Heart left ventricle (tissue), 16 donors: ENCODE data around the gene FOXP1. TPM values are rescaled to one million over a fixed set of nuclear protein-coding genes. Genes with fewer than 3 reads are reported as not detected.
A peak's percentile ranks its signal among the peaks of the same experiment; 100 is the strongest.

ENCODE experiments used
- ATAC-seq, 4 donors: fragments of 200-7000 bp; cut with Tn5 transposase; one replicate each; pipeline ENCODE4 v1.9.1; 2020 to 2022; ENCODE audit warnings: moderate library complexity in 4 of 4, mild to moderate bottlenecking in 3 of 4, moderate number of reproducible peaks in 1 of 4
- DNase-seq, 5 donors: peaks; one replicate each; pipeline ENCODE4 v3.0.0-alpha.2; 2020
- H3K27ac ChIP-seq, 12 donors: fragments of 200-600 bp; sonication (generic) in 4 of 12; one replicate each; pipeline versions ENCODE4 v1.5.0 to v1.8.0; 2016 to 2022; ENCODE audit warnings: mild to moderate bottlenecking in 2 of 12
- H3K27me3 ChIP-seq, 9 donors: fragments of 200-600 bp; sonication (generic) in 2 of 9; one replicate each; pipeline versions ENCODE4 v1.5.1 to v1.8.0; 2016 to 2022; ENCODE audit warnings: mild to moderate bottlenecking in 3 of 9
- H3K36me3 ChIP-seq, 9 donors: fragments of 200-600 bp; sonication (generic) in 2 of 9; one replicate each; pipeline versions ENCODE4 v1.5.0 to v1.8.0; 2018 to 2022; ENCODE audit warnings: mild to moderate bottlenecking in 2 of 9
- H3K4me1 ChIP-seq, 12 donors: fragments of 200-600 bp; sonication (generic) in 4 of 12; one replicate each; pipeline versions ENCODE4 v1.5.0 to v1.8.0; 2016 to 2022; ENCODE audit warnings: mild to moderate bottlenecking in 3 of 12
- H3K4me3 ChIP-seq, 12 donors: fragments of 200-600 bp; sonication (generic) in 4 of 12; one replicate each; pipeline versions ENCODE4 v1.5.0 to v1.8.0; 2017 to 2022; ENCODE audit warnings: mild to moderate bottlenecking in 9 of 12, moderate library complexity in 4 of 12
- H3K9me3 ChIP-seq, 12 donors: fragments of 200-600 bp; sonication (generic) in 4 of 12; one replicate each; pipeline versions ENCODE4 v1.5.0 to v1.8.0; 2016 to 2022; ENCODE audit warnings: mild to moderate bottlenecking in 1 of 12
- CTCF ChIP-seq, 12 donors: fragments of 200-600 bp; sonication (generic) in 4 of 12; IDR thresholded peaks; one replicate each; pipeline versions ENCODE4 v1.5.0 to v1.8.0; 2018 to 2022; ENCODE audit warnings: antibody characterized with exemption in 12 of 12, mild to moderate bottlenecking in 5 of 12
- POLR2A ChIP-seq, 2 donors: fragments of 450-650 bp; IDR thresholded peaks; one replicate each; pipeline ENCODE4 v1.6.1; 2017; ENCODE audit warnings: antibody characterized with exemption in 2 of 2, mild to moderate bottlenecking in 2 of 2, moderate library complexity in 2 of 2
- WGBS, 4 donors: extraction: QIAGEN DNeasy Blood & Tissue Kit in 2 of 4; methylation state at CpG; one replicate each; pipeline versions ENCODE4 v1.1.5 to v1.1.7; 2013 to 2018; 5-methylcytosine and 5-hydroxymethylcytosine counted together
- intact Hi-C, 10 donors: fragments of 100-400 bp; cut with DNase I; formaldehyde crosslinking; loops; one replicate each; pipeline versions ENCODE4 v1.11.1 to v1.14.2; 2022
- polyA plus RNA-seq, 2 donors: library from polyadenylated mRNA; stranded (reverse); fragments of 200-250 nt; gene quantifications; one replicate each; pipeline ENCODE4 v1.2.3, GENCODE V29; 2013
- total RNA-seq, 9 donors: library from RNA; depleted of rRNA in 2 of 9; stranded (reverse); fragments of >200 nt in 2 of 9; fragmentation: NEBNext Ultra II Directional in 3 of 9; extraction: Animal tissue kit (Norgen Biotek cat#: 25700) in 3 of 9; gene quantifications; one replicate each; pipeline versions ENCODE4 v1.1.0 to v1.2.4, GENCODE V29; 2016 to 2023
- donor health status: ischemic (EF 13 %, LVEDD 7.1; RV severe dilation, severe dysfunction).
- donor health status: healthy with polysubstance abuse.
- donor health status: DM: no; HTN: yes; CAD: no.
- donor health status: DM: no; HTN: no; CAD: no.
- donor health status: ischemic (EF 25% LVEDD 6.9; RV normal size, moderate dysfunction).
- donor health status: ischemic (EF 25% LVEDD 5.7; RV mildly dilated, moderate dysfunction).
- donor health status: healthy.
- donor health status: DM: yes; HTN: yes; CAD: no.
- donor health status: ischemic (EF 35%, LVEDD 5.7; RV mildly dilated, moderate dysfunction).
- donor health status: nonischemic (EF 11% LVEDD 7.7; RV severe dilation, severe dysfunction).
- donor health status: DM: yes; HTN: yes; CAD: no.
- donor health status: PGD.
- donor health status: ischemic (EF 29% LVEDD 5.4; RV normal size, mild dysfunction).
- donor health status: nonischemic (EF 23%, LVEDD 6.1; RV moderate dilation, normal function).

Gene FOXP1
- total and polyA plus RNA-seq, 11 donors: 14.9 to 67.8 (median 41.1) TPM

DNA sequence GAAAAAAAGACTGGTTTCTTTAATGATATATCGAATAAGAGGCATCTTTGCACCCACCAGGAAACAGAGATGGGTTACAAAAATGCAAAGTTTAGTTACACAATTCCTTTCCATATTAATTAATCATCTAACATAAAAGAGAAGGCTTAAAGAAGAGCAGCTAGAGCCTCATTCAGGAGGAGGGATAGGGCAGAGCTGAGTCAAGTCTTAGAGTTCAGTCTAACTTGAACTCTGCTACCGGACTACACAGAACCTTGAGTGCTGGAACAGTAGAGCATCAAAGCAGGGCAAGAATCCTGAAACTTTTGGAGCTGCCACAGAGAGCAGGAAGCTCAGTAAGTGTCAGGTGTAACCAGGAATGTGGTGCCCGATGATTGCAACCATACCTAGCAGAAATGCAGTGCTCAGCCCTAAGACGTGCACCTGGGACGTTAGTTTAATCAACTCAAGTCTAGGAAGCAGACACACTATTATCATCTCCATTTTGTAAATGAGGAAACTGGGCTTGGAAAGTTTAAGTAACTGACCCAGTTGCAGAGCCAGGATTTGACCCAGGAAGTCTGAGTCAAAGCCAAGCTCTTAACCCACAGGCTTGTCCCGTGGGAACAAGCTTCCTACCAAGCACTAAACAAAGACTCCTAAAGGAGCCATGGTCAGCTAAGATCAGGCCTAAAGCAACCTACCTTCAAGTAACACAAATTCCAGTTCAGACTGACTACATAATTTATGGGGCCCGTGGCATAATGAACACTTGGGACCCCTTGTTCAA lies 187.4 kb downstream of the FOXP1 start:
- peaks cover 0 to 72% (median 10%) of the 10 kb centered on the region in 12 donors for H3K4me1 ChIP-seq
- no peak overlapping the region for H3K4me3 ChIP-seq
- ATAC-seq (peak in 2 of 4 donors; percentile 32 to 49), DNase-seq (peak in 1 of 5 donors; percentile 34)
- H3K27ac ChIP-seq: peak overlapping the region in 1 of 12 donors; percentile 39
- H3K27me3 ChIP-seq: no peaks in the 10 kb centered on the region
- H3K9me3 ChIP-seq: no peaks in the 10 kb centered on the region
- no peaks in the 10 kb centered on the region for H3K36me3 ChIP-seq
- intact Hi-C loops: loop anchor here in 2 of 10 donors (10.0 kb wide), 2 partner anchors 189 to 251 kb away; partner anchors contain the start of gene FOXP1 (in 1 of the 2)
- no peak for TF ChIP-seq POLR2A (IDR thresholded peaks at IDR 0.05)
- TF ChIP-seq CTCF (IDR thresholded peaks at IDR 0.05): no peak
- WGBS, 4 donors: 66 to 81% (median 74%) methylated on average over 7 of the region's 7 CpGs

- peaks cover 0 to 79% (median 14%) of the 10 kb centered on the region in 12 donors for H3K4me1 ChIP-seq
- DNase-seq (no peak), ATAC-seq (no peak)
- H3K4me3 ChIP-seq: no peak overlapping the region
- no peaks in the 10 kb centered on the region for H3K36me3 ChIP-seq
- WGBS, 4 donors: 86 to 94% (median 92%) methylated on average over 3 of the region's 3 CpGs
- H3K9me3 ChIP-seq: no peaks in the 10 kb centered on the region
- H3K27ac ChIP-seq: no peak overlapping the region
- no peaks in the 10 kb centered on the region for H3K27me3 ChIP-seq
- TF ChIP-seq CTCF (IDR thresholded peaks at IDR 0.05) (no peak), POLR2A (IDR thresholded peaks at IDR 0.05) (no peak)
- intact Hi-C loops: loop anchor here in 2 of 10 donors (10.0 kb wide), 2 partner anchors 189 to 251 kb away; partner anchors contain the start of gene FOXP1 (in 1 of the 2)
These were observed 188.1 kb downstream of the FOXP1 start for GRCh38 chr3:71395470-71395869.

- H3K27me3 ChIP-seq: no peaks in the 10 kb centered on the region
- H3K4me3 ChIP-seq: no peak overlapping the region
- TF ChIP-seq POLR2A (IDR thresholded peaks at IDR 0.05): no peak
- TF ChIP-seq CTCF (IDR thresholded peaks at IDR 0.05): no peak
- no peak for ATAC-seq
- peaks cover 0 to 94% (median 24%) of the 10 kb centered on the region in 12 donors for H3K4me1 ChIP-seq
- no peaks in the 10 kb centered on the region for H3K9me3 ChIP-seq
- intact Hi-C loops: loop anchor here in 2 of 10 donors (10.0 kb wide), 2 partner anchors 191 to 249 kb away; partner anchors contain the start of gene FOXP1 (in 1 of the 2)
- WGBS, 4 donors: 96 to 100% (median 97%) methylated on average over 2 of the region's 2 CpGs
- H3K27ac ChIP-seq: no peak overlapping the region
- DNase-seq: no peak
- H3K36me3 ChIP-seq: no peaks in the 10 kb centered on the region
These were observed 189.8 kb downstream of the FOXP1 start for GRCh38 chr3:71393745-71394144.

DNA sequence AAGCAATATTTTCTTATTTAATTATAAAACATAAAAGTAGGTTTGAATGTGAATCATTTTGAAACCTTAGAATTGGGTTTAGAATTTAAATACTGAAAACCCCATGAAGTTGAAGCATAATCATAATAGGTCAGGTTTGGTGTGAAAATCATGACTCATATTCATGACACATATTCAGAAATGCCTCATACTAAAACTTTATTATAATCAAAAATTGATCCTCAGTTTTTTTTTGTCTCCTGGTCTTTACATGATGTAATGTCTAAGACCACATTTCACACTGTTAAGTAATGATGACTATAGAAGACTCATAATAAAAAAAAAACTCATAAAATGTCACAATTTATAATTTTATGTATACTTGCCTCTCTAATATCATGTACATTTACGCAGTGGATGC lies 190.4 kb downstream of the FOXP1 start:
- Histone ChIP-seq H3K27ac (no peak overlapping the region), H3K27me3 (no peaks in the 10 kb centered on the region), H3K9me3 (no peaks in the 10 kb centered on the region), H3K36me3 (no peaks in the 10 kb centered on the region), H3K4me1 (peaks cover 0 to 94% (median 24%) of the 10 kb centered on the region in 12 donors), H3K4me3 (no peak overlapping the region)
- ATAC-seq (no peak), DNase-seq (no peak)
- TF ChIP-seq CTCF (IDR thresholded peaks at IDR 0.05): no peak
- TF ChIP-seq POLR2A (IDR thresholded peaks at IDR 0.05): no peak
- WGBS, 4 donors: 97 to 100% (median 99%) methylated on average over 1 of the region's 1 CpG
- intact Hi-C loops: loop anchor here in 2 of 10 donors (10.0 kb wide), 2 partner anchors 192 to 248 kb away; partner anchors contain the start of gene FOXP1 (in 1 of the 2)
